KMS-11 (cell line): ENCODE data around the gene CSRP1.

Experiments
- H2AFZ ChIP-seq: fragments of 200-600 bp; sonication (generic); 2 replicates; pipeline ENCODE4 v1.6.1; 2016; ENCODE audit warnings: antibody characterized with exemption, mixed run types, low read depth
- H3K27ac ChIP-seq: fragments of 200-600 bp; sonication (generic); 2 replicates; pipeline ENCODE4 v1.6.1; 2016; ENCODE audit warnings: mild to moderate bottlenecking, mixed run types
- H3K27me3 ChIP-seq: fragments of 200-600 bp; sonication (generic); 2 replicates; pipeline ENCODE4 v1.6.1; 2017; ENCODE audit warnings: mild to moderate bottlenecking, low read depth, mixed run types, moderate library complexity; ENCODE audit not compliant: insufficient read depth
- H3K36me3 ChIP-seq: fragments of 200-600 bp; sonication (generic); 2 replicates; pipeline ENCODE4 v1.6.1; 2017; ENCODE audit warnings: mild to moderate bottlenecking, mixed run types; ENCODE audit not compliant: insufficient read depth
- H3K4me1 ChIP-seq: fragments of 200-600 bp; sonication (generic); 2 replicates; pipeline ENCODE4 v1.6.1; 2016; ENCODE audit warnings: mild to moderate bottlenecking, low read depth, mixed run types; ENCODE audit not compliant: poor library complexity, severe bottlenecking
- H3K4me2 ChIP-seq: fragments of 200-600 bp; sonication (generic); 2 replicates; pipeline ENCODE4 v1.7.0; 2016; ENCODE audit warnings: mild to moderate bottlenecking, mixed run types
- H3K4me3 ChIP-seq: fragments of 200-600 bp; sonication (generic); IDR thresholded peaks from 2 replicates; pipeline ENCODE4 v1.6.1; 2017; ENCODE audit warnings: low read depth, low read length, mixed read lengths; ENCODE audit not compliant: insufficient read depth
- H3K79me2 ChIP-seq: fragments of 200-600 bp; sonication (generic); 2 replicates; pipeline ENCODE4 v1.6.1; 2016; ENCODE audit warnings: low read depth, mixed run types; ENCODE audit not compliant: insufficient read depth
- H3K9ac ChIP-seq: fragments of 200-600 bp; sonication (generic); 2 replicates; pipeline ENCODE4 v1.6.1; 2016; ENCODE audit warnings: mild to moderate bottlenecking, mixed run types
- H4K20me1 ChIP-seq: fragments of 200-600 bp; sonication (generic); 2 replicates; pipeline ENCODE4 v1.6.1; 2016; ENCODE audit warnings: mild to moderate bottlenecking, mixed run types; ENCODE audit not compliant: insufficient read depth
- TF ChIP-seq, protein P1 (sequence below): fragments of 200-600 bp; sonication (generic); conservative IDR thresholded peaks from 2 replicates; pipeline ENCODE4 v1.6.1; 2017; ENCODE audit warnings: low read depth, mild to moderate bottlenecking, antibody characterized with exemption, low read length, moderate library complexity, mixed read lengths

The CSRP1 gene

DNA sequence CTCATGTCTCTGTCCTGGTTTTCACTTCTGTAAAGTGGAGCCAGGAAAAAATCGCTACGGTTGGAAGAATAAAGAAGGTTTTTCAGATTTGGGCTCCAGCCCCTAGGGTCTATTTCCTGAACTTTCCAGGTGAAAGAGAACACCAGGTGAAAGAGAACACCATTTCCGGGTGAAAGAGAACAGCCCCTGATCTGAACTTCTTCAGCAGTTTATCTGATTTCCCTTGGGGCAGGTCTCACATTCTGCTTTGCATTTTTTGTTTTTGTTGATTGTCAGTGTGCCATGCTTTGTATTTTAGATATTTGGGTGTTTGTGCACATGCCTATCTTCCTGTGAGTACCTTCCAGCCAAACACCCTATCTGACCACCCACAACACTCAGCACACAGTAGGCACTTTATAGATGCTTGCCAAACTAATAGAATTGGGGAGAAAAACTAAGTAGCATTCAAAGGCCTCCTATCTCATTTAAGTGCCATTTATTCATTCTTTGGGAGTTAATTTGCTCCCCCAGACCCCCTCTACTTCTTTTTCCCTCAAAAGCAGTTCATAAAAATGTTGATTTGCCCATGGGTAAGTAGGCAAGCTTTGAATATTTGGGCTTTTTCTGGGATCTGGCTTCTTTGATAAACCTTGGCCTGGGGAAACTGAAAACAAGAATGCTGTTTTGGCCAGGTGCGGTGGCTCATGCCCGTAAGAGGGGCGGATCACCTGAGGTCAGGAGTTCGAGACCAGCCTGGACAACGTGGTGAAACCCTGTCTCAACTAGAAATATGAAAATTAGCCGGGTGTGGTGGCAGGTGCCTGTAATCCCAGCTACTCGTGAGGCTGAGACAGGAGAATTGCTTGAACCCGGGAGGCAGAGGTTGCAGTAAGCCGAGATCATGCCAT is 34.2 kb upstream of the CSRP1 start:
- Histone ChIP-seq H4K20me1 (no peaks in the 10 kb centered on the region), H3K36me3 (no peaks in the 10 kb centered on the region), H3K4me1 (no peaks in the 10 kb centered on the region), H3K27me3 (no peaks in the 10 kb centered on the region), H3K4me2 (no peak overlapping the region), H2AFZ (no peak overlapping the region), H3K9ac (no peak overlapping the region), H3K27ac (no peak overlapping the region), H3K4me3 (no peak overlapping the region), H3K79me2 (no peaks in the 10 kb centered on the region)
- TF ChIP-seq, protein P1, sequence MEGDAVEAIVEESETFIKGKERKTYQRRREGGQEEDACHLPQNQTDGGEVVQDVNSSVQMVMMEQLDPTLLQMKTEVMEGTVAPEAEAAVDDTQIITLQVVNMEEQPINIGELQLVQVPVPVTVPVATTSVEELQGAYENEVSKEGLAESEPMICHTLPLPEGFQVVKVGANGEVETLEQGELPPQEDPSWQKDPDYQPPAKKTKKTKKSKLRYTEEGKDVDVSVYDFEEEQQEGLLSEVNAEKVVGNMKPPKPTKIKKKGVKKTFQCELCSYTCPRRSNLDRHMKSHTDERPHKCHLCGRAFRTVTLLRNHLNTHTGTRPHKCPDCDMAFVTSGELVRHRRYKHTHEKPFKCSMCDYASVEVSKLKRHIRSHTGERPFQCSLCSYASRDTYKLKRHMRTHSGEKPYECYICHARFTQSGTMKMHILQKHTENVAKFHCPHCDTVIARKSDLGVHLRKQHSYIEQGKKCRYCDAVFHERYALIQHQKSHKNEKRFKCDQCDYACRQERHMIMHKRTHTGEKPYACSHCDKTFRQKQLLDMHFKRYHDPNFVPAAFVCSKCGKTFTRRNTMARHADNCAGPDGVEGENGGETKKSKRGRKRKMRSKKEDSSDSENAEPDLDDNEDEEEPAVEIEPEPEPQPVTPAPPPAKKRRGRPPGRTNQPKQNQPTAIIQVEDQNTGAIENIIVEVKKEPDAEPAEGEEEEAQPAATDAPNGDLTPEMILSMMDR, result no peak

DNA sequence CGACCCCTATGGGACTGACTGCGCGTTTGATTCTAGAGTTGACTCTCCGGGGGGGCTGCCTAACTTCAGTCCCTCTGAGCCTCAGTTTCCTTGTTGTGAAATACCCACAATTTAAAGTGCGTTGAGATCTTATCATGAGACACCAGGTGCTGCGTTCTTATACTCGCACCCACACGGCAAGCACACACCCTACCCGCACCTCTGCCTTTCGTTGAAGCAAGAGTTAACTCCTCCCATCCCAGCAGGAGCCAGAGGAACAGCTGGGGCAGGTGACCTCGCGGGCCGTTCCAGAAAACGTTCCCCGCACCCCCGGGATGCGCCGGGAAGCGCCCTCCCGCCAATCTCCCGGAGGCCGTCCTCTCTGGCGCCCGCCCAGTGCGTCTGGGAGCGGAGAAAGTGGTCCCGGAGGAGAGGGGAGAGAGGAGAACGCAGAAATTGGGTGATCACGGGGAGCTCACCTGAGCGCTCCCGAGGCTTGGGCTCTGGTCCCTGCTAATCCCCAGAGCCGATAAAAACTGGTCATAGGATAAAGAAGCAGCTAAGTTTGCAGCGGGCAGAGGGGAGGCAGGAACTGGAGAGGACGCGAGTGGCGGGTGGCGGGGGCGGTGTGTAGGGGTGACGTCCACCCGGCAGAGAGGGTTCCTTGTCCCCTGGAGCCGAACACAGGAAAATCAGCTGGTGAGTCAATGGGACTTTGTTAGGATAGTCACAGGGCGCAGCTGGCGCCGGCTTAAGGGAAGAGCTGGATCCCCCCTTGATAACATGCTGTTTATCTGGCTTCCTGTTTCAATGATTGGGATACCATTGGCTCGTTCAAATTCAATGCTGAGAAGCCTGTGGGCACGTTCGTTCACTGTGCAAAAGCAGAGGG is 32.9 kb upstream of the CSRP1 start:
- Histone ChIP-seq H3K79me2 (no peaks in the 10 kb centered on the region), H3K27ac (no peak overlapping the region), H3K36me3 (no peaks in the 10 kb centered on the region), H3K4me3 (no peak overlapping the region), H4K20me1 (no peaks in the 10 kb centered on the region), H3K4me2 (no peak overlapping the region), H3K4me1 (no peaks in the 10 kb centered on the region), H3K27me3 (no peaks in the 10 kb centered on the region), H3K9ac (no peak overlapping the region), H2AFZ (no peak overlapping the region)
- TF ChIP-seq, protein P1, result no peak

DNA sequence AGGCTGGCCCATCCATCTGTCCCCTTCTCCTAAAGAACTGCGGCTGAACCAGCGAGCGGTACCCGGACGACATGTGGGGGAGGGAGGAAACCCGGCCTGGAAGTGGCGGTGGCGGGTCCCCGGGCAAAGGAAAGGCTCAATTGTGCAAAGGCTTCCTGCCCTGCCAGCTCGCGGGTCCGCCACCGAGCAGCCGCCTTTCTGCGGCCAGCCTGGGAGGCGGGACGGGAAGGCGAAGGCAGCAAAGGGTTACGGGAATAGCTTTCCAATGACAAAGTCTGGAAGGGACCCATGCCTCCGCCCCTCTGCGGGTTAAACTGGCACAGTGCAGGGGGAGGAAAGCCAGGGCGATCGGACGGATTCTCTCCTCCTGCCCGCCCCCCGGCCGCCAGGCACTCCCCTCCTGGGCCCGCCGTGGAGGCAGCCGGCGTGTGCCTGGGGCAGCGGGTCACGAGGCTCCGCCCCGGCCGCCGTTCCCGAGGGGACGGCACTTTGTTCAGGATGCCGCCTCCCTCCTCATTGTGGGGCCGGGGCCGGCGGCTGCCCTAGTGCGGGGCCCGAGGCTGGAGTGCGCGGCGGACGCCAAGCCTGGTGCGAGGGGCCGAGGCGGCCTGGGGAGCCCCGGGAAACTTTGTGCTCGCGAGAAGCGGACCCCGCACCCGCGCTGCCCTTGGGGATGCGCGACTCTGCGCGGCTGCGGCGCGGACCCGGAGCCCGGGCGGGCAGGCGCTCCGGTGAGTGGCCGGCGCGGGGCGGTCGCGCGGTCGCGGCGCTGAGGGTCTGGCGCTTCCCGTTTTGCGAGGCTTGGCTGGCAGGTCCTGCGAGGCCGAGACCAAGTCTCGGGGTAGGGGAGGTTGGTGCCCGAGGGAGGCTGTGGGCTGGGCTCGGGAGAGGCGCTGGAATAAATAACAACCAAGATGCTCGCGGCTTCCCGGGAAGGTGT is 32.0 kb upstream of the CSRP1 start, which contains the start of gene NAV1:
NAV1 (plus strand) TSS at position 516 of the 940 bp plus-strand sequence. CDS start 83,758 bp downstream, outside the sequence.
- Histone ChIP-seq H3K79me2 (no peaks in the 10 kb centered on the region), H3K9ac (no peak within 1 kb of the TSS), H2AFZ (no peak within 1 kb of the TSS), H3K36me3 (no peaks in the 10 kb centered on the region), H3K4me3 (no peak within 1 kb of the TSS), H3K27me3 (no peaks in the 10 kb centered on the region), H3K27ac (no peak within 1 kb of the TSS), H3K4me1 (no peaks in the 10 kb centered on the region), H3K4me2 (no peak within 1 kb of the TSS), H4K20me1 (no peaks in the 10 kb centered on the region)
- TF ChIP-seq, protein P1, result no peak
